HG03354 (cell line): ENCODE measurements around the gene GNG3.
"Not testable (repeated sequence)": the region's sequence is repeated elsewhere in the genome, so short reads cannot be mapped to it uniquely, and the experiment has no call there.

Experiments
- ATAC-seq: cut with Tn5 transposase; IDR thresholded peaks from one replicate; pipeline ENCODE4 v1.9.1; 2021; ENCODE audit warnings: mild to moderate bottlenecking; ENCODE audit not compliant: unreplicated experiment, poor library complexity, severe bottlenecking

The GNG3 gene

GRCh38 chr11:62715150-62716130 is 8.0 kb downstream of the GNG3 start:
- no peak for ATAC-seq

GRCh38 chr11:62716206-62716605 is 8.7 kb downstream of the GNG3 start:
- ATAC-seq: no peak

- ATAC-seq: no peak
These were observed 9.3 kb downstream of the GNG3 start for GRCh38 chr11:62716816-62717215.

DNA sequence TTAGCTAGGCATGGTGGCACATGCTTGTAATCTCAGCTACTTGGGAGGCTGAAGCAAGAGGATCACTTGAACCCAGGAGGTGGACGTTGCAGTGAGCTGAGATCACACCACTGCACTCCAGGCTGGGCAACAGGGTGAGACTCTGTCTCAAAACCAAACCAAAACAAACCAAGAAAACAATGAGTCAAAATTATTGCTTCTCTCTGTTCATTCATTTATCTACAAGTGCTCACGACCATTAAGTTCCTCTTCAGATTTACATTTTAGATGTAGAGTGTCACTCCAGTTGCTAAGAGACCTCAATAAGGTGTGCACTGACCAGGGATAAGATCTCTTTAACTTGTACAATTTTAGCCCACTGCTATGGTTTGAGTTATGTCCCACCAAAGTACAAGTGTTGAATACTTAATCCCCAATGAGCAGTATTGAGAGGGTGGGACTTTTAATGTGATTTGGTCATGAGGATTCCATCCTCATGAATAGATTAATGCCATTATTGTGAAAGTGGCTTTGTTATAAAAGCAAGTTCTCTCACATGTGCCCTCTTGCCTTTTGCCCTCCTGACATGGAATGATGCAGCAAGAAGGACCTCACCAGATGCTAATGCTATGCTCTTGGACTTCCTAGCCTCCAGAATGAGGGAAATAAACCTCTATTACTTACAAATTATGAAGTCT is 12.0 kb downstream of the GNG3 start:
- no peak for ATAC-seq

DNA sequence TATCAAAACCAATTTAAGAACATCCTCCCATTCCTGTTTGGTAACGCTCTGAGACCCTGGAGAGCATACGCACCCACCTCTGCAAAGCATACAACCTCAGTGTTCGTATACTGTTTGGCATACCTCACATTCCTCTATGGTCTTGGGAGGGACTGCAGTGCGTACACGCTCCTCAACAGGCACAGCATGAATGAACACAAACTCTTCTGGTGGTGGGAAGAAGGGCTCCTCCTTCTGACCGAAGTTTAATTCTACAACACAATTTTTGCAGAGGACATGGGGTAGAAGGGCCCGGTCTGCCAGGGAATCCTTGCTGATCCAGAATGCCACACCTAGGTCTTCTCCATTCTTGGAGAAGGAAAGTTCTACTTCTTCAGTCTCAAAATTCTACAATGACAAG is 14.5 kb downstream of the GNG3 start:
- ATAC-seq: no peak

DNA sequence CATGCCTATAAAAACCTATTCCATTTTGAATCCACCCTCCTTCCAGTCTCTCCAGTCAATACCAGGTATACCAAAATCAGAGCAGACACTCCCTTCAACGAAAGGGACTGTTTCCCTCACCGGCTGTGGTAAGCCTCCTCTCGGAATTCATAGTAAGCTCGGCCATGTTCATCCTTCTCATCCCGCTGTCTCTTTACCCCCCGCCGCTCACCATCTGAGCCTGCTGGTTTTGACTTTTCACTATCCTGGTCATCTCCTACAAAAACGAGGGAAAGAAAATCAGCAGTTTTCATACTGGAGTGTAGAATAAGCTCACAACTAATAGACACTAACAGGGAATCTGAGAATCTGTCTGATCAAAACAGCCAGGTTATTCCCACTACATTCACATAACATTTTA is 16.7 kb downstream of the GNG3 start:
- no peak for ATAC-seq

DNA sequence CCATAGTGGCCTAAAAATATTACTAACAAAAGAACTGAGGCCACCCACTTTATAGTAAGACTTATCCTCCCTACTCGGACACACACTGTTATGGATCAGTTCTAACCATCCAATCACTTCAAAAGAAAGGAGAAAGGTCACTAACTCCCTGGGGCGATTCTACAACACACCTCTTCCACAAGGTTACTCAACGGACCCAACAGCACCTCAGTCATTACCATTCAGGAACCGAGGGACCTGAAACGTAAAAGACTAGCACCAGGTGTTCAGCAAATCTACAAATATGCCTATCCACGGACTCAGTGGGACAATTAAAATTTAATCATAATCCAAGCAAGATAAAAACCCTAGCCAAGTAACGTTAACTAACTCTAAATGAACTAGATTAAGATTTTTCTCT is 18.2 kb downstream of the GNG3 start:
- ATAC-seq: no peak

- ATAC-seq: no peak
These were observed 18.9 kb downstream of the GNG3 start for GRCh38 chr11:62726156-62726914.

DNA sequence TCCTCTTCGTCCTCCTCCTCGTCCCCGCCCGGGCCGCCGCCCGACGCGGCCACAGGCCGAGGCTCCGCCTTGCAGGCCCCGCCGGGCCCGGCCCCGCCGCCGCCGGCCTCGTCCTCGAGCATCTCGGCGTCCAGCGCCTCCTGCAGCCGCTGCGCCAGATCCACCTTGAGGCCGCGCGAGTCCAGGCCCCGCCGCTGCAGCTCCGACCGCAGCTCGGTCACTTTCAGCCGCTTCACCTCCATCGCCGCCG is 19.4 kb downstream of the GNG3 start:
- no peak for ATAC-seq

DNA sequence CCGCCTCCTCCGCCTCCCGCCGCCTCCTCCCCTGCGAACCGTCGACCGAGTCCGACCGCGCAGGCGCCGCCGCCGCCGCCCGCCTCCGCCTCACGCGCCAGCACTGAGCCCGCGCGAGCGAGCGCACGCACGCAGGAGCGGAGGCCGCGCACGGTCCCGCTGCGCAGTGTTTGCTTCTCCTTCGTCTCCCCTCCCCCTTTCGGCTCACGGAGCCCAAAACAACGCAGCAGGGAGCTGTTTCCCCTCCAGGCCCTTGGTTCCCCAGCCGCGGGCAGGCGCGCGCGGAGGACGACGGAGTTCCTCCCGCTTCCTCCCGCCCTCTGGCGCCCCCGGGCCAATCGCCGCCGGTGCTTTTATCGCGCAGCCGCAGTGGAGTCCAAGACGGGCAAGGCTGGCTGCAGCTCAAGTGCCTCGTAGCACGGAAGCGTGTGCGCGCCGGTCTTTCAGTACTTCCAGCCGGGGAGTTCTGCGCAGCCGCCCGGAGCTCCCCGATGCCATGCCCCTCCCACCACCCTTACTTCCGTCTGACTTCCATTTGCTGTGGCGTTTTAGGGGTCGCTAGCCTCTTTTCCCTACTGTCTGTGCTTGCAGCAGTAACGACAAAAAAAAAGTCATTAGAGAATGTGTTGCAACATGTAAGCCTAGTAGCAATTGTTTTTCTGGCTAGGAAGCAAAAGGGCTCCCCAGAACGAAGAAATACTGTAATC is 19.8 kb downstream of the GNG3 start, which contains the start of gene HNRNPUL2:
Gene HNRNPUL2, minus strand, starts transcription at position 293 of the 707 bp plus-strand sequence. CDS start 301 bp downstream, outside the sequence.
- peak; percentile 71 for ATAC-seq

GRCh38 chr11:62727872-62728170 is 20.3 kb downstream of the GNG3 start:
- ATAC-seq: peak; percentile 62

GRCh38 chr11:62728171-62728988 is 20.9 kb downstream of the GNG3 start, which contains the start of gene TTC9C:
Gene TTC9C, plus strand, starts transcription at chr11:62728486. Its CDS starts 363 bp downstream, at chr11:62728849.
- peak; percentile 24 for ATAC-seq

GRCh38 chr11:62730076-62730475 is 22.6 kb downstream of the GNG3 start:
- ATAC-seq: not testable (repeated sequence)

GRCh38 chr11:62732830-62733229 is 25.4 kb downstream of the GNG3 start:
- ATAC-seq: no peak

DNA sequence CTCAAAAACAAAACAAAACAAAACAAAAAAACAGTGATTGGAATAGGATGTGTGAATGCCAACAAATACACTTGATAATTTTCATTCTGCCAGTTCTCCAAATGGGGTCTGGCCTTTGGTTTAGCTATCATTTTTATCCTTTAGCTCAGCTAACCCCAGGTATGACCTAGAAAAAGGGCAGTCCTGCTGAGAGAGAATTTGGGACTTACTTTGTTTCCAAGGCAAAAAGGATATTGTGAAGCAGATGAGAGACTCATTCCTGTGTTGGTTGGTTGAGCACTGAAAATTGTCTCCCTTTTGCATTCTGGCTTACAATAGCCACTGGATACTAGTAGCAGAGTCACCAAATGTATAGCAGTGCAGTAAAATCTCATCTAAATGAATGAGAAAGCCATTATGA is 29.7 kb downstream of the GNG3 start:
- ATAC-seq: no peak

DNA sequence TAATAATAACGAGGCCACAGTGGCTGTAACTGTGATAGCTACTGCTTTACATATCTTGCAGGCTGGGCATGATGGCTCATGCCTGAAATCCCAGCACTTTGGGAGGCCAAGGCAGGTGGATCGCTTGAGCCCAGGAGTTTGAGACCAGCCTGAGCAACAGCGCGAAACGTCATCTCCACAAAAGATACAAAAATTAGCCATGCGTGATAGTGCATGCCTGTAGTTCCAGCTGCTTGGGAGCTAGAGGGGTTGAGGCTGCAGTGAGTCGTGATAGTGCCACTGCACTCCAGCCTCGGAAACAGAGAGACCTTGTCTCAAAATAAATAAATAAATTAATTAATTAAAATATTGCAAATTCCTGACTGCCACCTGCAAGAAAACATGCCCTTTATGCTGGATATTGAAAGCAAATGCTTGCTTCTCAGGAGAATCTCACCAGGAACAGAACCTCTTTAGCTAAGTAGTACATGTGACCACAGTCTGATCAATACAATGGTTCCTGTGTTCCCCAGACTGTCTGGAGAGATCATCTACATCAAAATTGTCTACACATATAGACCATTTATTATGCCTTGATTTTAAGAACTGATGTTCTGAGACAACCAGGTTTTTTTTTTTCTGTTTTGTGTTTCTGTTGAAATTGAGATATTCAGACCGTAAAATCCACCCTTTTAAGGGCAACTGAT is 40.1 kb downstream of the GNG3 start:
- ATAC-seq: no peak

DNA sequence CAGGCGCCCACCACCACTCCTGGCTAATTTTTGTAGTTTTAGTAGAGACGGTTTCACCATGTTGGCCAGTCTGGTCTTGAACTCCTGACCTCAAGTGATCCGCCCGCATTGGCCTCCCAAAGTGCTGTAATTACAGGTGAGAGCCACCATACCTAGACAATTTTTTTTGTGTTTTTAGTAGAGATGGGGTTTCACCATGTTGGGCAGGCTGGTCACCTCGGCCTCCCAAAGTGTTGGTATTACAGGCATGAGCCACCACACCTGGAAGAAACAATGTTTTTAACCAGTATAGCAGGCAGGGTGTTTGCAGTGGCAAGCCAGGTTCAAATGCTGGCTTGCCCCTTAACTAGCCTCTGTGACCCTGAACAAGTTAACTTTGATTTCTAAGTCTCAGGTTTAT is 42.5 kb downstream of the GNG3 start:
- ATAC-seq: not testable (repeated sequence)

GRCh38 chr11:62752177-62752785 is 44.8 kb downstream of the GNG3 start:
- ATAC-seq: no peak
